Measurements from ENCODE around the gene GSTCD.

Gene GSTCD

GRCh38 chr4:105837037-105837436, 128.5 kb downstream of the GSTCD start:
- H4K20me1 ChIP-seq (ENCODE audit: insufficient read depth, low read length), result no peaks in the 10 kb centered on the region
- H3F3A ChIP-seq (ENCODE audit: insufficient read depth, low read length), result no peaks in the 10 kb centered on the region
- H3K9me2 ChIP-seq (ENCODE audit: low read depth, low read length), result no peaks in the 10 kb centered on the region
- H3K4me1 ChIP-seq (ENCODE audit: insufficient read depth, low read length, severe bottlenecking), result no peaks in the 10 kb centered on the region
- no peaks in the 10 kb centered on the region for H3K9me3 ChIP-seq (ENCODE audit: low read length)
- no peak overlapping the region for H3K4me3 ChIP-seq (ENCODE audit: low read depth, low read length, poor library complexity, severe bottlenecking)
- H3K27ac ChIP-seq (ENCODE audit: low read depth, low read length, poor library complexity, severe bottlenecking), result no peak overlapping the region
- H3K4me2 ChIP-seq (ENCODE audit: low read length), result no peak overlapping the region
- H3K79me2 ChIP-seq (ENCODE audit: insufficient read depth, low read length), result no peaks in the 10 kb centered on the region
- H3K9ac ChIP-seq (ENCODE audit: low read length), result no peak overlapping the region
- TF ChIP-seq EZH2 (IDR thresholded peaks at IDR 0.05; ENCODE audit: borderline replicate concordance, low read length) (no peak), CTCF (IDR thresholded peaks at IDR 0.05; ENCODE audit: low read length) (no peak)
- no peak overlapping the region for H2AFZ ChIP-seq (ENCODE audit: low read length)
- H3K36me3 ChIP-seq (ENCODE audit: insufficient read depth, low read length), result peaks cover 8% of the 10 kb centered on the region
- no peaks in the 10 kb centered on the region for H3K27me3 ChIP-seq (ENCODE audit: insufficient read depth, low read length)

GRCh38 chr4:105838082-105838481, 129.5 kb downstream of the GSTCD start:
- no peaks in the 10 kb centered on the region for H3K27me3 ChIP-seq (ENCODE audit: insufficient read depth, low read length)
- TF ChIP-seq EZH2 (IDR thresholded peaks at IDR 0.05; ENCODE audit: borderline replicate concordance, low read length) (no peak), CTCF (IDR thresholded peaks at IDR 0.05; ENCODE audit: low read length) (no peak)
- H3K9me2 ChIP-seq (ENCODE audit: low read depth, low read length), result no peaks in the 10 kb centered on the region
- H3K79me2 ChIP-seq (ENCODE audit: insufficient read depth, low read length), result no peaks in the 10 kb centered on the region
- H3K27ac ChIP-seq (ENCODE audit: low read depth, low read length, poor library complexity, severe bottlenecking), result no peak overlapping the region
- no peak overlapping the region for H2AFZ ChIP-seq (ENCODE audit: low read length)
- no peaks in the 10 kb centered on the region for H3K4me1 ChIP-seq (ENCODE audit: insufficient read depth, low read length, severe bottlenecking)
- H3K9ac ChIP-seq (ENCODE audit: low read length), result no peak overlapping the region
- H4K20me1 ChIP-seq (ENCODE audit: insufficient read depth, low read length), result no peaks in the 10 kb centered on the region
- no peaks in the 10 kb centered on the region for H3F3A ChIP-seq (ENCODE audit: insufficient read depth, low read length)
- H3K4me2 ChIP-seq (ENCODE audit: low read length), result no peak overlapping the region
- no peak overlapping the region for H3K4me3 ChIP-seq (ENCODE audit: low read depth, low read length, poor library complexity, severe bottlenecking)
- peaks cover 8% of the 10 kb centered on the region for H3K36me3 ChIP-seq (ENCODE audit: insufficient read depth, low read length)
- no peaks in the 10 kb centered on the region for H3K9me3 ChIP-seq (ENCODE audit: low read length)

- no peak overlapping the region for H3K4me2 ChIP-seq (ENCODE audit: low read length)
- no peak overlapping the region for H3K9ac ChIP-seq (ENCODE audit: low read length)
- H3K79me2 ChIP-seq (ENCODE audit: insufficient read depth, low read length), result no peaks in the 10 kb centered on the region
- H3K4me1 ChIP-seq (ENCODE audit: insufficient read depth, low read length, severe bottlenecking), result no peaks in the 10 kb centered on the region
- TF ChIP-seq EZH2 (IDR thresholded peaks at IDR 0.05; ENCODE audit: borderline replicate concordance, low read length) (no peak), CTCF (IDR thresholded peaks at IDR 0.05; ENCODE audit: low read length) (no peak)
- no peaks in the 10 kb centered on the region for H4K20me1 ChIP-seq (ENCODE audit: insufficient read depth, low read length)
- H3K27ac ChIP-seq (ENCODE audit: low read depth, low read length, poor library complexity, severe bottlenecking), result no peak overlapping the region
- H3K9me2 ChIP-seq (ENCODE audit: low read depth, low read length), result no peaks in the 10 kb centered on the region
- no peaks in the 10 kb centered on the region for H3F3A ChIP-seq (ENCODE audit: insufficient read depth, low read length)
- no peaks in the 10 kb centered on the region for H3K27me3 ChIP-seq (ENCODE audit: insufficient read depth, low read length)
- H3K36me3 ChIP-seq (ENCODE audit: insufficient read depth, low read length), result peaks cover 2% of the 10 kb centered on the region
- H3K9me3 ChIP-seq (ENCODE audit: low read length), result no peaks in the 10 kb centered on the region
- H3K4me3 ChIP-seq (ENCODE audit: low read depth, low read length, poor library complexity, severe bottlenecking), result no peak overlapping the region
- no peak overlapping the region for H2AFZ ChIP-seq (ENCODE audit: low read length)
Observed at GRCh38 chr4:105840426-105841174, 132.0 kb downstream of the GSTCD start.

Measured in OCI-LY1 (cell line).